ENCODE data around the gene MGLL. TPM values are rescaled to one million over a fixed set of nuclear protein-coding genes. Genes with fewer than 3 reads are reported as not detected.

Gene MGLL
- total RNA-seq, 4 donors from 2014 or later, result 36.7 to 146 (median 73.5) TPM

DNA sequence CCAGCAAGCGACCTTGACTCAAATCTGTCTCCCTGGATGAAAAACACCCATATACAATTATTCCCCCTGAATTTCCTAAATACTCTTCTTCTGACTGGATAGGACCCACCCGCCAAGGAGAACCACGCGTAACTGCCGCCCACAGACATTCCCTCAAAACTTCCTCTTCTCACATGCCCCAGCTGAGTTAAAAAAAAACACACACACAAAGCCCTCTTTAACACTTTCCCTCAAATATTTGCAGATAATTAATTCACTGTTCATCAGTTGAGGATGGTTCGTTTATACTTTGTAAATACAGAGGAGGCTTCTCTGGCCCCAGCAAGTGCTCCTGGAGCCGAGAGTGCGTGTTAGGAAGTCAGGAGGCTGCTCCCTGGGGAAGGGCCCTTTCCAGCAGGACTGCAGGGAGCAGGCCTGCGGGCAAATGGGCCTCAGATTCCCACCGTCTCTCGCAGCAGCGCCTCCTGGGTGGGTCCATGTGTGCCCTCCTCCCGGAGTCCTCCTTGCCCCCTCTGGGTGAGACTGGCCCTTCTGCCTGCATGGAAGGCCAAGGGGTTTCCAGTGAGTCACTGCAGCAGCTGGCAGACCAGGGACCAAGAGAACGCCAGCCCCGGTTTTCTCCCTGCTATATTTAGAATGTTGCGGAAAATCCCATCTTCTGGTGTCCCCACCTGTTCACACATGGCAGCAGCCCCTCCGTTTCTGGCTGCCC lies 46.8 kb downstream of the MGLL start:
- TF ChIP-seq POLR2A (IDR thresholded peaks at IDR 0.05), result no peak
- TF ChIP-seq, protein P1, sequence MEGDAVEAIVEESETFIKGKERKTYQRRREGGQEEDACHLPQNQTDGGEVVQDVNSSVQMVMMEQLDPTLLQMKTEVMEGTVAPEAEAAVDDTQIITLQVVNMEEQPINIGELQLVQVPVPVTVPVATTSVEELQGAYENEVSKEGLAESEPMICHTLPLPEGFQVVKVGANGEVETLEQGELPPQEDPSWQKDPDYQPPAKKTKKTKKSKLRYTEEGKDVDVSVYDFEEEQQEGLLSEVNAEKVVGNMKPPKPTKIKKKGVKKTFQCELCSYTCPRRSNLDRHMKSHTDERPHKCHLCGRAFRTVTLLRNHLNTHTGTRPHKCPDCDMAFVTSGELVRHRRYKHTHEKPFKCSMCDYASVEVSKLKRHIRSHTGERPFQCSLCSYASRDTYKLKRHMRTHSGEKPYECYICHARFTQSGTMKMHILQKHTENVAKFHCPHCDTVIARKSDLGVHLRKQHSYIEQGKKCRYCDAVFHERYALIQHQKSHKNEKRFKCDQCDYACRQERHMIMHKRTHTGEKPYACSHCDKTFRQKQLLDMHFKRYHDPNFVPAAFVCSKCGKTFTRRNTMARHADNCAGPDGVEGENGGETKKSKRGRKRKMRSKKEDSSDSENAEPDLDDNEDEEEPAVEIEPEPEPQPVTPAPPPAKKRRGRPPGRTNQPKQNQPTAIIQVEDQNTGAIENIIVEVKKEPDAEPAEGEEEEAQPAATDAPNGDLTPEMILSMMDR (IDR thresholded peaks at IDR 0.05), result no peak
- H3K4me3 ChIP-seq, result no peak overlapping the region
- H3K27me3 ChIP-seq, result no peaks in the 10 kb centered on the region
- peaks cover 12 to 44% (median 21%) of the 10 kb centered on the region in 3 donors for H3K4me1 ChIP-seq
- peaks cover 0 to 7% (median 0%) of the 10 kb centered on the region in 3 donors for H3K9me3 ChIP-seq
- peaks cover 0 to 26% (median 0%) of the 10 kb centered on the region in 3 donors for H3K36me3 ChIP-seq
- WGBS, 2 donors, result 23 to 34% methylated on average over 12 to 17 of the region's 17 CpGs
- peak overlapping the region; percentile 22 to 86 (median 66) for H3K27ac ChIP-seq
- intact Hi-C loops (cut with DNase I), result no loop called here
- DNase-seq, result no peak

DNA sequence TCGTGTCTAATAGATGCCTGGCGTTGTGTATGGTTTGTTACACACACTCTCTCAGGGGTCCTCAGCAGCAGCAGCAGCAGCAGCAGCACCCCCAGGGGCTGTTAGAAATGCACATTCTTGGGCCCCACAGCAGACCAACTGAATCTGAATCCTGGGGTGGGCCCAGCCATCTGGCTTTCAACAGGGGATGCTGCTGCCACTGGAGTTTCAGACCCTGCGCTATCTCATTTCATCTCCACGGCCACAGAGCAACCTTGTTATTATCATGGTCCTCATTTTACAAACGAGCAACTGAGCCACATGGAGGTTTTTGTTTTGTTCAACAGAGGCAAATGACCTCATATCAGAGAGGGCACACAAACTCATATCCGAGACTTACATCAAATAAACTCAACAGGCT lies 47.7 kb downstream of the MGLL start:
- no peak overlapping the region for H3K4me3 ChIP-seq
- H3K4me1 ChIP-seq, result peaks cover 12 to 35% (median 20%) of the 10 kb centered on the region in 3 donors
- no peaks in the 10 kb centered on the region for H3K27me3 ChIP-seq
- WGBS, 2 donors, result 73 to 80% methylated on average over 4 to 6 of the region's 6 CpGs
- no peak for TF ChIP-seq POLR2A (IDR thresholded peaks at IDR 0.05)
- TF ChIP-seq, protein P1 (IDR thresholded peaks at IDR 0.05), result no peak
- DNase-seq, result no peak
- peaks cover 0 to 7% (median 0%) of the 10 kb centered on the region in 3 donors for H3K9me3 ChIP-seq
- intact Hi-C loops (cut with DNase I), result no loop called here
- peak overlapping the region in 1 of 4 donors; percentile 86 for H3K27ac ChIP-seq
- peaks cover 0 to 22% (median 0%) of the 10 kb centered on the region in 3 donors for H3K36me3 ChIP-seq

GRCh38 chr3:127773752-127774395 lies 48.4 kb downstream of the MGLL start:
- no peak overlapping the region for H3K4me3 ChIP-seq
- 79 to 81% methylated on average over 6 to 7 of the region's 8 CpGs for WGBS, 2 donors
- no peaks in the 10 kb centered on the region for H3K27me3 ChIP-seq
- intact Hi-C loops (cut with DNase I), result no loop called here
- peaks cover 12 to 33% (median 22%) of the 10 kb centered on the region in 3 donors for H3K4me1 ChIP-seq
- peaks cover 0 to 22% (median 0%) of the 10 kb centered on the region in 3 donors for H3K36me3 ChIP-seq
- peaks cover 0 to 7% (median 0%) of the 10 kb centered on the region in 3 donors for H3K9me3 ChIP-seq
- TF ChIP-seq POLR2A (IDR thresholded peaks at IDR 0.05), result no peak
- TF ChIP-seq, protein P1 (IDR thresholded peaks at IDR 0.05), result no peak
- no peak overlapping the region for H3K27ac ChIP-seq
- DNase-seq, result no peak

DNA sequence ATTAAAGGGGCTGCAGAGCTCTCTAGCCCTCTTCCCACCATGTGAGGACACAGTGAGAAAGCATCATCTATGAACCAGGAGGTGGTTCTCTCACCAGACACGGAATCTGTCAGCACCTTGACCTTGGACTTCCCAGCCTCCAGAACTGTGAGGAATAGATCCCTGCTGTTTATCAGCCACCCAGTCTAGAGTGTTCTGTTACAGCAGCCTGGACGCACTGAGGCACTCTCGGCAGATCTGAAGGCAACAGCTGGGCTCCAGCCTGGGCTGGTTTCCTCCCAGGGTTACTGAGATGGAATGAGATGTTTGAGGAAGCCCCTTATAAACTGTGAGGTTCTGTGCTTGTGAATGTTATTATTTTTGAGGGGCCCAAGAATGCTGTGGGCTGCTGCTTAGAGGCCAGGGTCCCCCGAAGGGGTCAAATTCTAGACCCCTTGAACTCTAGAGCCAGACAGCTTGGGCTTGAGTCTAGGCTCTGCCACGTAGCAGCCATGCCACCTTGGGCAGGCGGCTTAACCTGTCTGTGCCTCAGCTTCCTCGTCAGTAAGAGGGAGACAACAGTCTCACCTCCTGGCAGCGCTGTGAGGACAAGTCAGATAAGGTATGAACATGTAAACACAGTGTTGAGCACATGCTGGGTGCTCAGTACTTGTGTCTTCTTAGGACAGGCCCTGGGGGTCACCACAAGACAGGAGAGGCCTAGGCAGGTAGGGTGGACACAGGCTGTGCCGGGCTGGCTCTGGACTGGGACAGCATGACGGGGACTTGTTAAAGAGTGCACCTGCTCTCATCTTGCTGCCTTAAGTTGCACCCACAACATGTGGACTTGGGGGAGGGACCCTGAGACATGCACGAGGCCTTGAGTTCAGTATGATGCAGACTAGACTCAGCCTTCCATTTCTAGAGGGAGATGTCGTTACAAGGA lies 49.2 kb downstream of the MGLL start:
- no peak overlapping the region for H3K27ac ChIP-seq
- DNase-seq, result no peak
- peaks cover 0 to 15% (median 5%) of the 10 kb centered on the region in 3 donors for H3K9me3 ChIP-seq
- peaks cover 12 to 41% (median 24%) of the 10 kb centered on the region in 3 donors for H3K4me1 ChIP-seq
- H3K4me3 ChIP-seq, result no peak overlapping the region
- WGBS, 2 donors, result 57 to 75% methylated on average over 2 to 4 of the region's 12 CpGs
- intact Hi-C loops (cut with DNase I), result no loop called here
- H3K27me3 ChIP-seq, result no peaks in the 10 kb centered on the region
- TF ChIP-seq, protein P1 (IDR thresholded peaks at IDR 0.05), result no peak
- no peak for TF ChIP-seq POLR2A (IDR thresholded peaks at IDR 0.05)
- H3K36me3 ChIP-seq, result peaks cover 0 to 22% (median 0%) of the 10 kb centered on the region in 3 donors

Data from esophagus squamous epithelium (tissue), 5 donors.